GM18508 (cell line): ENCODE measurements around the gene RNF212B.
"Not testable (repeated sequence)": the region's sequence is repeated elsewhere in the genome, so short reads cannot be mapped to it uniquely, and the experiment has no call there.

Experiments
- ATAC-seq: cut with Tn5 transposase; IDR thresholded peaks from one replicate; pipeline ENCODE4 v1.9.1; 2021; ENCODE audit warnings: moderate number of reproducible peaks; ENCODE audit not compliant: insufficient read depth, unreplicated experiment

RNF212B gene

DNA sequence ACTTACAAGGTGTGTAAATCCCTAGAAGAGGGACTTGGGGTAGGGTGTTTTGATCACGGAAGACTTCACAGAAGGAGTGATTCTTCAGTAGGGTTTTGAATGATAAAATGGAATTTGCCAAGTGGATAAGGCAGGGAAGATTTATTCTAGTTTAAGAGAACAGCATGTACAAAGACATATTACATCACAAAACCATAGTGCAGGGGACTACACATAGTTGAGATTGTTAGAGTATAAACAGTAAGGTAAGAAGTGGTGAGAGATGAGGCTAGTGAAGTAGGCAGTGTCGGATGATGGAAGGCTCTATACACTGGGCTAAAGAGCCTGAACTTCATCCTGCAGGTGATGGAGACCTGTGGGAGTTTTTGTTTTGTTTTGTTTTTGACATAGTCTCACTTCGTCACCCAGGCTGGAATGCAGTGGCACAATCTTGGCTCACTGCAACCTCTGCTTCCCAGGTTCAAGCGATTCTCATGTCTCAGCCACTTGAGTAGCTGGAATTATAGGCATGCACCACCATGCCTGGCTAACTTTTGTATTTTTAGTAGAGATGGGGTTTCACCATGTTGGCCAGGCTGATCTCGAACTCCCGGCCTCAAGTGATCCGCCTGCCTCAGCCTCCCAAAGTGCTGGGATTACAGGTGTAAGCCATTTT lies 3.5 kb downstream of the RNF212B start:
- ATAC-seq: not testable (repeated sequence)

DNA sequence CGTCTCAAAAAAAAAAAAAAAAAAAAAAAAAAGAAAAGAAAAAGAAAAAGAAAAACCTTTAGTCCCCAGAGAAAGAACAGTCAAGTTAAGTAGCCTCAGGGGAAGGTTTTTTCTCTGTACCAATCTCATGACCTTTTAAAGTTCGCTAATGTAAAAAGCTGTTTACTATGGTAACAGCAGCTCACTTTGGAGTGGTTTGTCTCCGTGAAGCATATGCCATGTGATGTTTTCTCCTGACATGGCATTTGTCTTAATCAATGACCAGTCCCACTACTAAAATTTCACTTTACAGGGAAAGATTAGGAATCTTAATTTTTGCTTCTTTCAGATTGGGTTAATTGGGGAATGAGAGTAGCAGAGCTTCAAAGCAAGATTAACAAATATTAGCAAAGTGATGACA lies 4.3 kb downstream of the RNF212B start:
- no peak for ATAC-seq

GRCh38 chr14:23243066-23243465 lies 5.3 kb downstream of the RNF212B start:
- no peak for ATAC-seq

GRCh38 chr14:23245282-23245681 lies 7.5 kb downstream of the RNF212B start:
- ATAC-seq: no peak

DNA sequence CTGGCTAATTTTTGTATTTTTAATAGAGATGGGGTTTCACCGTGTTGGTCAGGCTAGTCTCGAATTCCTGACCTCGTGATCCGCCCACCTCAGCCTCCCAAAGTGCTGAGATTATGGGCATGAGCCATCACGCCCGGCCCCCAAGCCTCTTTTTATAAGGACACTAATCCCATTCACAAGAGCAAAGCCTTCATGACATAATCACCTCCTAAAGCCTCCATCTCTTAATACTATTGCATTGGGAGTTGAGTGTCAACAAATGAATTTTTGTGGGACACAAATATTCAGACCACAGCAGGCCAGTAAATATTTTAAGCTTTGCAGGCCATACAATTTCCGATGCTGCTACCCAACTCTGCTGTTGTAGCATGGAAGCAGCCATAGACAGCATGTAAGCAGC lies 10.9 kb downstream of the RNF212B start:
- ATAC-seq: no peak

DNA sequence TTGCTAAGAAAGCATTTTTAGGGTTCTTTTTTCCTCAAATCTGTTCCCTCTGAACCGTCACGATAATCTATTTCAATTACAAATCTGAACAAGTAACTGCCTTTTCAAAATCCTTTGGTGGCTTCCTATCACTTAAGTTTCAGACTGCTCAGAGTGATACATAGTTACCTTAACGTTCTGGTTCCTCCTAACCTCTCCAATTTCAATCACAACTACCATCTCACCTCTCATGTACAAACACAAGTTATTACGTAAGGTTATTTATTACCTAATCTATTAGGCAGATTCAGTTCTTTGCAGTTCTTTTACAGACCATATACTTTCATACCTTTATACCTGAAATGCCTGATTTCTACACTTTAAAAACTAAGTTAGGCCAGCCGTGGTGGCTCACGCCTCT lies 12.1 kb downstream of the RNF212B start:
- ATAC-seq: no peak

GRCh38 chr14:23252006-23252405 lies 14.3 kb downstream of the RNF212B start:
- no peak for ATAC-seq

DNA sequence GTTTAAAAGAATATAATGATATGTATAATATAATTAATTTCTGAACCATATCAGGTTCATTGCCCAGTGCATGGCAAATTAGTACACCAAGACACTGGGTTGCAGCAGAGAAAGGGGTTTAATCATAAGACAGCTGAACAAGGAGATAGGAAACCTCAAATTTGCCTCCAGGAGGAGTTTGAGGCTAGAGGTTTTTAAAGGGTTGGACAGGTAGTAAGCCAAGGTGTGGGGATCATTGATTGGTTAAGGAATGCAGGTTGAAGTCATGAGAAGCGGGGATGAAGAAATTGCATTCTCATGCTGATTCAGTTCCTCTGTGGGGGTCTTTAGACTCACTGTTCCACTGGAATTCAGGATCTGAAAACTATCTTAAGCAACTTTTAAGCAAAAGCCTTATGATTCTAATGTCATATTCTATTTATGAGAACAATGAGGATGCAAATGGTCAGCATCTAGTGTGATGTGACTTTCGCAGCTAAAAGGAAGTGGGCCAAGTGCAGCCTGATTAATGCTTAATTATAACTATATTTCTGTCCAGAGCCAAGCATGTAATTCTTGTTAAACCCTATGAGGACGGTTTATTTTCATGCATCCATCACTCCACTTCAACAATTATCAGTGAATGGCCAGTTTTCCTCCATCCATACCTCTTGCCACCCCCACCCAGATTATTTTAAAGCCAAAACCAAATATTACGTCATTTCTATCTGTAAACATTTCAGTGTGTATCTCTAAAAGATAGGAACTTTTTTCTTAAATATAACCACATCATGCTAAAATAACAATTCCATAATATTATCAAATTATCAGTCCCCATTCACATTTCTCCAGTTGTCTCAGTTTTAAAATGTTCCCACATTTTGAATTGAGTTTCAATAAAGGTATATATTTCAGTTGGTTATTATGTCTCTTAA lies 14.9 kb downstream of the RNF212B start:
- ATAC-seq: no peak

GRCh38 chr14:23258256-23258655 lies 20.5 kb downstream of the RNF212B start:
- ATAC-seq: no peak

DNA sequence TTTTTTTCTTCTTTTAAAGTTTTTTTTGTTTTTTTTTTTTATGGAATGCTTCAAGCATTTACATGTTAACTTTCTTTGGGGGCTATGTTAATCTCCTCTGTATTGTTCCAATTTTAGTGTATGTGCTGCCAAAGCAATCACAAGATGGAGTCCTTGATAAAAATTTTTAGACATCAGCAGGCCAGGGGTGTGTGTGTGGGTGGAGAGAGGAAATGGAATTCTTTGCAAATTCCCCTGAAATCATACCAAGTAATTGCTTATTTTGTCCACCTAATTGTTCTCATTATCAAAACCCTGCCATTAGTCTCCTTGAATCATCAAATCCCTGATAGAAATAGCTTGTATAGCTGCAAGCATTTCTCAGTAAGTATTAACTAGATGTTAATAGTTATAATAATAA lies 21.7 kb downstream of the RNF212B start:
- ATAC-seq: no peak

DNA sequence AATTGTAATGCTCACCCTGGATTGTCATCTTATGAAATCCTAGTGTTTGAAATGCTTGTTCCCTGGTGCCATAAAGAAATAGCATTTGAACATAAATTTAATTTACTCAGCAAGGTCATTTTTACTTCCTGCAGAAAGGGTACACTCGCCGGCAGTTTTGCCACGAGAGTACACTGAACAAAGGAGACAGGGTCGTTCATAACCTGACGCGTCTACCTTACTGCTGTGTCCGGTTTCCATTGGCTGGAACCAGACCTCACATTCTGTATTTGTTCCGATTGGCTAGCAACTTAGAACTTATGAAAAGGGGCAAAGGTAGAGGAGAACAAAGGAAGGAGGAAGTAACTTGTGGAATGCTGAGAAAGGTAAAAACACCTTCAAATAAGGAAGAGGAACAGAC lies 23.1 kb downstream of the RNF212B start:
- not testable (repeated sequence) for ATAC-seq

- no peak for ATAC-seq
Measured at GRCh38 chr14:23269193-23269592, 31.5 kb downstream of the RNF212B start.

GRCh38 chr14:23275412-23275811 lies 37.7 kb downstream of the RNF212B start:
- no peak for ATAC-seq

DNA sequence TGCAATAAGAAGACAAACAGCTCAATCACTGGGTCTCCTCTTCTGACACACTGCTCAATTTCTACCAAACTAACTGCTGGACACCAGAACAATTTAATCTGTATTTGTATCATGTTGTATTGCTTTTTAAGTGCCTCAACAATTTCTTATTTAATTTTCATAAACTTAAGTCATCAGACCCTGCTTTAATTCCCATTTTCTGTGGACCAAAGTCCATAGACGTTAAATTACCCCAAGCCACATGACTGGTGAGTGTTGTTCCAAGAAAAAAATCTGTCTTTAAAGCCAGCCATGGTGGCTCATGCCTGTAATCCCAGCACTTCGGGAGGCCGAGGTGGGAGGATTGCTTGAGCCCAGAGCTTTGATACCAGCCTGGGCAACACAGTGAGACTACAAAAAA lies 39.5 kb downstream of the RNF212B start:
- ATAC-seq: no peak

DNA sequence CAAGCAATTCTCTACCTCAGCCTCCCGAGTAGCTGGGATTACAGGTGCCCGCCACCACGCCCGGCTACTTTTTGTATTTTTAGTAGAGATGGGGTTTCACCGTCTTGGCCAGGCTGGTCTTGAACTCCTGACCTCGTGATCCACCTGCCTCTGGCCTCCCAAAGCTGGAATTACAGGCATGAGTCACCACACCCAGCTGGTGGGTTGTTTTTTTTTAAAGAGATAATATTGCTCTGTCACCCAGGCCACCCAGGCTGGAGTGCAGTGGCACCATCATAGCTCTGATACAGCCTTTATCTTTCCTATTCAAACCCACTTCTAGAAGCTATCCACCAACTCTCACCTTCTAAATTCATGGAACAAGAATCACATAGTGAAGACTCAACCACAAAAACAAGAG lies 40.2 kb downstream of the RNF212B start:
- not testable (repeated sequence) for ATAC-seq

DNA sequence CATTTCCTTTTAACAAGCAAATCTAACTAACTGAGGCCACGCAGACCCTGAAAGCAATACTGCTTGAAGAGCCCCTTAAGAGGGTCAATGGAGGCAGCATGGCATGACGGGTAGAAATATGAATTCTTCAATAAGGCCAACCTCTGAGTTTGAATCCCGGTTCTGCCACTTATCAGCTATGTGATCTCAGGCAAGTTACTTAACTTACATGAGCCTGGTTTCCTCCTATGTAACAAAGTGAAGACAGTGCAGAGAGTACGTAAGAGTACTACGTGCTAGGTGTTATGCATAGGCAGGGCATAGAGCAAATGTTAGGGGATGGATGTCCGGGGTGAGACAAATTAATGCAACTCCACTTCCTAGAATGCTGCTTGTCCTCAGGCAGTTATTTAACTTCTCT lies 43.5 kb downstream of the RNF212B start:
- ATAC-seq: no peak

DNA sequence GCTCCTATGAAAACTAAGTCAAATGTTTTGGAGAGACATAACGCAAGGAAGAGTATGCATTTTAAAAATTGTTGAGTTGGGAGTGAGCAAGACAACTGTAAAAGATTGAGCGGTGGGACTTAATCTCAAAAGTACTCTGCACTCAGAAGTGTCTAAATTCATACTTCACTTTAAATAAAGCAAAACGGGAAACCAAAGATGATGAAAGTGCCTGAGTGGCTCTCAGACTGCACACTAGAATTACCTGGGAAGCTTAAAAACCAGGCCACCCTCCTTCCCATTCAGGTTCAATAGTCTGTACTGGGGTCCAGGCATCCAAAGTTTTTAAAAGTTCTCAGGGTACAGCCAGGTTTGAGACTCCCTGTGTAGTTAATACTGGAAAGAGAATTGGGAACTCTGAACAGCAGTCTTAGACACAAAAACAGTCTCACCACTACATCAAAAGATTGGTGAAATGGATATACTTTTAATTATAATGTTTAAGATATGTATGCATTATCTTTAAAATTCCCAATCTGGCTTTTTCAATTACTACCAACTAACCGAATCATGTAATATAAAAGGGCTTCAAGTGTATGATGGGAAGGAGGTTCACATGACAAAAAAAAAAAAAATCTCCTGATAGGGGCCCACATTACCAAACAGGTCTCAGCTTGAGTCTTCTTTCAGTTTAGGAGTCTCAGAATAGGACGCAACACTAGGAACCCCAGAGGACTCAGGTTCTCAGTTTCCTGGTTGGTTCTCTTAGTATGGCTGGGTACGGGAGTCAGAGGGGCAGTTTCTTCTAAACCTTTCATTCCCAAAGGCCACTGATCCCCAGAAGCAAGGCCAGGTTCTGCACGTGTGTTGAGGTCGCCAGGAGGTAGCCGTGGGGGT lies 47.2 kb downstream of the RNF212B start:
- ATAC-seq: no peak

DNA sequence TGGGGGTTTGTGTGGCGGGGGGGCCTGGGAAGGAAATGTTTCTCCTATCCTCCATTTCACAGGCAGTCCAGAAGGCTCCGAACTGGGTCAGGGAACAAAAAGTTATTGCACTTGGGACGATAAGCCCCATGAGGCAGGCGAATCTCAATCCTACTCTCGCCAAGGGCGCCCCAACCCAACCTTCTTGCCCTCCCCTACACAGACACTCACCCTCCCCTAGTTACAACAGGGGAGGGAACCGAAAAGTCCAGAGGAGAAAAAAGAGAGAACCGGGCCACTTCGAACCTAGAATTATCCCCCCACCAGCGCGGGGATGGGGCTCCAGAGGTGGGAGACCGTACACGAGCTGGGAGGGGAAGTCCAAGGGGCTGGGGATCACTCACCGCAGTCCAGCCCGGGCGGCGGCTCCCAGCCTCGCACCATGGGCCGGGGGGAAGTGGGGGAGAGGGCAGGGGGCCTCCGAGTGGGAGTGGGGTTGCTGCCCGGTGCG lies 47.8 kb downstream of the RNF212B start:
- peak; percentile 6 for ATAC-seq

DNA sequence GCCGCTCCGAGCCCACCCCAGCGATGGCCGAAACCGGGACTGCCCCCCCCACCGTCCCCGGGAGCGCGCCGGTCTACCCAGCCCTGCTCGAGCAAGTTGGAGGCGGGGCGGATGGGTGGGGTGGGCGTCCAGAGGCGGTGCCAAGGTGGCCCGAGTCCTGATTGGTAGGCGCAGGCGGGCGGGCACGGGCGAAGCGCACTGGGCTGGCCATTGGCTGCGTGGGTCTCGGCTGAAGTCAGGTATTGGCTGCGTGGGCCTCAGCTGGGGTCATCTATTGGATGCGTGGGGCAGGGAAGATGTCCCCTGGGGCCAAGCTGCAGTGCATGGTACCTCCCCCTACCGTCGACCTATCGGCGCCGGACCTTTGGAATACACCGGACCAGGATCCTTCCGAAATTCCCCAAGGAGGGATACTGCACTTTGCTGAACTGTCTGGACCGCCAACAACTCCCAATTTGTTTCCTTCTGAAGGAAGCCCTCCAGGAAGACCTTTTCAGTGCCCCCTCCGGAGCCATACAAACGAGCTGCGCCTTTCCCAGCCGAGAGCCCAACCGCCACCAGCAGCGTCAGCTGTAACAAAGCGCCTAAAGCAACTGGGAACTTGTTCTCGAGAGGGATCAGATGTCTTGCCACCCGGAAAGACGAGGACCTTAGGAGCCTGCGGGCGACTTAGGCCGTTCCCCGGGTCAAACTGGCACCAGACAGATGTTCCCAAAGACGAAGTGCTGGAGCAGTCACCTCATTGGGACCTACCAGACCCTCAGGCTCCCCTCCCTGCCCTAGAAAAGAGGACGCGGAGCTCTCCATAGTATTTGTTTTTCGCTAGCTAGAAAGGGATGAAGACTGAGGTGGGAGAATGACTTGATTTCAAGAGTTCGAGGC lies 48.5 kb downstream of the RNF212B start, which contains the start of gene HOMEZ:
TSS of gene HOMEZ (minus strand) at position 113 of the 882 bp plus-strand sequence. CDS start 180 bp downstream, outside the sequence.
- peak; percentile 84 for ATAC-seq
